ENCODE data around the gene ZFHX3.

The ZFHX3 gene

DNA sequence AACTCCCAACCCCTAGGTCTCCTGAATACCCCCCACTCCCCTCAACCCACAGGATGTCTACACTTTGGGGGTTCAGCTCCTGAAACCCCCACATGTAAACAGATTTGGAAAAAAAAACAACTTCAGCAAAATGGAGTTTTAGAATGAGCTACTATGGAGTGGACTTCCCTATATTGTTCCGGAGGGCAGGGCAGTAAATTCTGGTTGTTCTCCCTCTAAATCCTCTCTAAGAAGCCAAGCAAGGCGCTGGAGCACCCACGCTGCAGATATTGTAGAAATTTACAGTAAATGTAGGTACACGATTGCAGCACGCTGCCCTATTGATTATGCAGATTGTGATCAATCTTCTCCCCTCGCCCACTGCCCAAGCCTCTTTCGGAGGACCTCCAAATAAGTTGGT is 8.5 kb upstream of the ZFHX3 start:
- no peak for DNase-seq

DNA sequence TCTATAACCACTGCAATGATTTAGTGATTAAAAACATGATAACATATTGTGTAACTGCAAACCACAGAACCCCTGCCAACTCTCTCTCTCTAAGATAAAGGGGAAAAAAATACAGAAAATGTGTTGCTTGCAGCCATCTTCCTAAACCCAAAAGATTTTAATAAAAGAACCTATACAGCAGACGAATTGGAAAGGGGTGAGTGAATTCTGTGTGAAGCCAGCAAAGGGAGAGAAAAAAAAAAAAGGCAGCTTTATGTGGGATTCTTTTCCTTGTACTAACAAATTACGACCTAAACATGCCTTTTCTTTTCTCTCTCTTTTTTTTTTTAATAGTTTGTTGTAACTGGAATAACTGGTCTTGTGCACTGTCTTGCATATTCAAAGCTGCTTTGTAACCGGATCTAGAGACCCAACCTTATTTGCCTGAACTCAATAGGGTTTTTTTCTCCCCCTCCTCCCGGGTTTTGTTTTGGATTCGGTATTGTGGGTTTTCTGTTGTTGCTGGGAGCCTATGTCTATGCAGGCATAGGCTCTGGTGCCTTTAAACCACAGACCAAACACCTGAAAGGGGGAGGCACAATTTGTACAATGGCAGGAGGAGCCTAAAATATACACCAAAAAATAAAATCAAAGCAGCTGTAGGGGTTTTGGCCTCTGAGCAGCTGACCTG is 7.0 kb upstream of the ZFHX3 start:
- DNase-seq: no peak

DNA sequence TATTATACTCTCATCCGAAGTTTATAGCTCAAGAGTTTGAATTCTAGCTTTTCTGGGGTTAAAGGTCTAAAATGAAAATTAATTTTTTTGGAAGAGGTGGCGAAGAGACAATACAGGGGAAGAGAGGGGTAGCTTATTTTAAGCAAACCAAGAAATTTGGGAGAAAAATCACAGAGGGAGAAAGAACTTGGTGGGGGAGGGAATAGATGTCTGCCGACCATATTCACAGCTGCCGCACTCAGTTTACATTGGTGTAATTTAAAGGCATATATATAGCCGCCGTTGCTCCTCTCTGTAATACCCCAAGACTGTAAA is 6.5 kb upstream of the ZFHX3 start:
- DNase-seq: no peak

DNA sequence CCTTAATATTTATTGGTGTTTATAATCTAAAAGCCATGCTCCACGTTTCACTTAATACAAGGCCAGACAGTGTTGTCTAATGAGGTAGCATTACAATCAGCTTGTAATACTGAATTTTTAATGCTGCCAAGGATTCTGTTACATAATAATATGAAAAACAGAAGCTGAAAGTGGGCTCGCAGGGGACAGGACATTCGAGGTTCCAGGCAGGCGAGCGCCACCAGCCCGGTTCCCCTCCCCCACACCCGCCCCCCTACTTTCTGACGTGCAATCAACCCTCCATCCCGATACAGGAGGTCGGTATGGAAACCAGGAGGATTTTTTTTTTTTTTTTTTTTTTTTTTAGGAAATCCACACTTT is 6.2 kb upstream of the ZFHX3 start:
- DNase-seq: no peak

DNA sequence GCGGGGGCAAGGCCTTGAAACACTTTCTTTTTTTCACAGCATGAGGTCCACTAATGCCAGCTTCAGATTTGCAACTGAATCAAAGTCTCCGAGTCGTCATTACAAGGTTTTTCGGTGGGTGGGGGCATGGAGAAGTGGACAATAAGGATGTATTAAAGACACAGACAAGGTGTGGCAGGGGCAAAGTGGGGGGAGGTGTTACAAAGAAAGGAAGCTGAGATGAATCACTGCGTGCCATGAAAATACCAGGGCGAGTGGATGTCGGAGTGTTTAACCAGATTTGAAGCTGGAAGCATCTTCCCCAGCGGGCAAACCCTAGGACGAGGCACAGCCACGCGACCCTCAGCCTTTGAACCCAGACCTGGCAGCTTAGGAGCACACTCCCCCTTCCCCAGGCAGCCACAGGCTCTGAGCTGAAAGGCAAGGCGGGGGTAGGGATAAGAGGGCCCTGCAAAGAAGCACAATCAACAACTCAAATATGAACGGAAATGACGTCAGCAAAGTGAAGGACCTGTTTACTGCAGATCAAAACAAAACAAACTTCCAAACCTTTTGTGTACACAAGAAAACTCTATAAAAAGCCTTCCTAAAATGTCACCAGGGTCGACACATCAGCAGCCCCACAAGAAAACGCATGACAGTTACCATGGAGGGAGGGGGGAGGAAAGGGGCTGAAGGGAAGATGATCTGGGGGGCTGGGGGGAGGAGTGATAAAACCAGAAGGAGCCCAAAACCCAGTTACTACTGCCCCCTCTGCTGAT is 5.6 kb upstream of the ZFHX3 start:
- DNase-seq: no peak

DNA sequence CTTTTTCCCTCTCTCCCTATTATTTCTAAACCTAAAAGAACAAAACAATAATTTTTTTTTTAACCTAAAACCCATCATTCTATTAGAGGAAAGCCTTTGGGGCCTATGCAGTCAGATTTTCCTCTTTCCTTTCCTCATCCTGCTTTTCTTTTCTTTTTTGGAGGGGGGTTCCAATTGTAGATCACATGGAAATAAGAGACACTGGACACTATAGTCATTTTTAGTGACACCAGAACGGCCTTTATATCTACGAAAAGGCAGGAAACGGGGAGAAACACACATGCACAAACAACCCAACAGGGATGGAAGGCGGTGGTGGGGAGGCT is 5.1 kb upstream of the ZFHX3 start:
- no peak for DNase-seq

DNA sequence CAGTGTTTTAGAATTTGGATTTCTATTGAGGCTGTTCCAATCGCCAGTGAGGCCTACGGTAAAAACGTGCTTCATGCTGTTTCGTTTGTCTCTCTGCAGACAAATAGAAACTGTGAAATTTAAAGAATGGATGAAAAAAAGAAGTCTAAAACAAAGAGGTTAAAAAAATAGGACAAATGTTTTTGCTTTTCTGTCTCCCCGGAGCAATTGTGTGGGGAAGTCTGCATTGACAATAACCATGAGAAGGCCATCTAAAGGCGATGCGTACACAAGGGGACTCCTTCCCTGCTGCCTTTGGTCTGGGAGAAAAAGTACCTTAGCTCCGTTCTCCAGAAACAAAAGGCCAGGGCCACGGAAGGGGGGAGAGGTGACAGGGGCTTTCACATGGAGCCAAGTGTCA is 4.6 kb upstream of the ZFHX3 start:
- DNase-seq: no peak

- no peak for DNase-seq
These were observed 4.0 kb upstream of the ZFHX3 start for GRCh38 chr16:73051961-73052360.

- DNase-seq: no peak
These were observed 3.3 kb upstream of the ZFHX3 start for GRCh38 chr16:73051226-73051625.

GRCh38 chr16:73050201-73051099 is 2.5 kb upstream of the ZFHX3 start:
- no peak for DNase-seq

DNA sequence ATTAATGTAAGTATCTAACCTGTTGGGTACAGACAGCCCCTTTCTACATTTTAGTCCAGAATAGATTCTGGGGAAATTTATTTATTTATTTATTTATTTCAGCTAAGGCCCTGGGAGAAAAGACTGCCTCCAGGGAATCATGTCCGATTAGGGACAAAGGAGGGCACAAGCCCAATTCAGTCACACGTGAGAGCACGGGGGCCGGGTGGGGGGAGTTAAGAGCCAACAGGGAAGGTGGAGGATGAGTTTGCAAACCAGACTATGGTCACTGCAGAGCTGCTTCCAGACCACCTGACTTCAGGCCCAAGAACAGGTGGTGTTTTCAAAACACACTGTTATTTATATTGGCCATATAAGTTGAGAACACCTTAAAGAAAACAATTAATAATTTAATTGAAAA is 1.6 kb upstream of the ZFHX3 start:
- no peak for DNase-seq

- DNase-seq: no peak
These were observed 1.2 kb upstream of the ZFHX3 start for GRCh38 chr16:73049091-73049490.

DNA sequence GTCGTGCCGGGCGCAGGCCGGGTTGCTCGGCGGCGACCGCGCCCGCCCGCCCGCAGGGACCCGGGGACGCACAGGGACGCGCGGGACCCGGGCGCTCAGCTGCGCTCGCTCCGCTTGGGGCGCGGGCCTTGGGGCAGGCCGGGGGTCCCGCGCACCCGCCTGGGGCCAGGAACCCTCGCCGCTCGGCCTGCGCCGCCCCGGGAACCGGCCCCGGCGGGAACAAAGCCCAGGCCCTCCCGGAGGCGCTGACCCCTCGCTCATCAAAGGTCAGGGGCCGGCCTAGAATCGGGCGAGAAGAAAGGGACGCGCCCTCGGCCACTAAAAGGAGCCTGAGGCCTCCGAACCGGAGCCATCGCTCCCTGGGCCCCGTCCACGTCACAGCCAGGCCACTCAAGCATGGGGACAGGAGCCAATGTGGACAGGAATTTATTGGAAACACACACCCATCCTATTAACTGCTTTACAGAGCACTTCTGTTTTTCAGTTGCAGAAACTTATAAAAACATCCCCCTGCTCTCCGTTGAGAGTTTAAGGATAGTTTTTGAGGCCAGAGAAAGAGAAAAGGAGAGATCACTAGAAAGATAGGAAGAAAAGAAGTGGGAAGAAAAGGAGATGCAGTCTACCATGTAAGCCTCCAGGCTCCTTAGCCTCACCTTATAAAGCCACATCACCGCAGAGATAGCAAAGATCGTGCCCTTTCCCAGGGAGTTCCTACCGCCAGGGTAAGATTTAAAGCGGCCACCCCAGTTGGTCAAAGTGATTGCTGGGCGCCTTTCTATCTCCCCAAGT is 558 bp upstream of the ZFHX3 start:
- no peak for DNase-seq

DNA sequence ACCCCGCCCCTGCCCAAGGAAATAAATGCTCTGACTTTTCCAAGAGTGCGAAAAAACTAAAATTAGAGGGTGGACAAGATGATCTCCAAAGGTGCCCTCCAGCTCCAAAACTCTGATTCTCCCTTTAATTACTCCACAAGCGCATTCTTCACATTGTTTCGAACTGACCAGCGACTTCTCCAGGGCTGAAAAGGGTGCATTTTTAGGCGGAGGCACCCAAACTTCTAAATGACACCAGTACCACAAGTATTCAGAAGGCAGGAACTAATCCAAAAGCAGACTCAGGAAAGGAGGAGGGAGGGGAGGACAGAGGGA is 750 bp downstream of the ZFHX3 start:
- no peak for DNase-seq

DNA sequence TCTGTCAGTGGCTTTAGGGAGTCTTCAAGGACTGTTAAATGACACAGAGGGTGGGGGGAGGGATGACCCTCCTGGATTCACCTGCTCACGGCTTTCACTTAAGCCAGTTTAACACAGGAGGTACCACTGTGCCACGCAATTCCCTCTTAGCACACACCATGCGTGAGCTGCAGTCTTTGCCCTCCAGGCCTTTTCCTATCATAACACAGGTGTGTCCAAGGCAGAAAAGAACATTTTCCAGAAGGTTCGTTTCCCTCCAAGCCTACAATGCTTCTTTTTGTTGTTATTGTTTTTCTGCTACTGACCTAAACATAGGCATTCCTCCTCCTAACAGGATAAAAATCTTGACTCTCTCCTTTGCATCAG is 1.1 kb downstream of the ZFHX3 start:
- no peak for DNase-seq

DNA sequence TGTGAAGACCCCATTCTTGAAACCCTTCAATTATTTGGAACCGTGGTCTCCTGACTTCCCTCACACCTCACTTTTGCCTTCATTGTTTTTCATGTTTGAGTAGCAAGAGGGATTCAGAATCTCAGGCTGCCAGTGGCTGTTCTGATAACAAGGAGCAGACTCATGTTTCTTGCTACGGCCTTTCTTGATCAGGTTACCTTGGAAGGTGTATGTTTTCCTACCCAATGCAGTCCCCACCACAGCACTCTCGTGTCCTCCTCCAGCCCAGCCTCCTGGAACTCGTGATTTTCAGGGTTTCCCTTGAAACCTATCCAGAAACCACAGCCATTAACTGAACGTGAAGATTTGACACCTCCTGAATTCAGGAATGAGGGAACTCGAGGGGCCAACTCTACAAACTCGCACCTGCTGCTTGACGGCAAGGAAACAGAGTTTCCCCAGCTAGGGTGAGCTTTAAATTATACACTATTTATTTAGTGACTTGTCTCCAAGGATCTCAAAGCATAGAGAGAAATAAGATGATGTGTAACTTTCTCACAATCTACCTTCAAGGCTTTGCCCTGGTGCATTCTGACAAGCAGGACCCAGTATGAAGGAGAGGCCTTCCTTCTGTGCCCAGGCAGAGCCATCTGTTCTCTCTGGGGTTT is 1.6 kb downstream of the ZFHX3 start:
- DNase-seq: no peak

GRCh38 chr16:73043828-73044467 is 4.0 kb downstream of the ZFHX3 start:
- DNase-seq: no peak

DNA sequence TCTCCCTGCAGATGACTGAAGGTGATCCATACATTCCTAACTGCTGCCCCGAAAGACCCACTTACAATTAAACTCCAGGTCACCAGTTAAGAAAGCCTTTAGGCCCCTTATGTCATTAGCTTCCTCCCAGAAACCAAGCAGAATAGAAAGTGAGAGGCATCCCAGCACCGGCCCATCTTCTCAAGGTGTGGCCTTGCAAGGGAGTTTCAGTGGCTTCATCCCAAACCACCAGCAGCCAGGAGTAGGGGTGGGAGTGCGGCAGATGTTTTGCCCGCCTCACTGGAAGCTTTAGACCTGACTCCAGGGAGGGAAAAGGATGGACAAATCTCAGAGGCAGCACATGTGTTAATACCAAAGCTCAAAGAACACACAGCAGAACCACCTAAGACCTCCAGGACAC is 5.1 kb downstream of the ZFHX3 start:
- DNase-seq: no peak

GRCh38 chr16:73041676-73042075 is 6.3 kb downstream of the ZFHX3 start:
- DNase-seq: no peak

DNA sequence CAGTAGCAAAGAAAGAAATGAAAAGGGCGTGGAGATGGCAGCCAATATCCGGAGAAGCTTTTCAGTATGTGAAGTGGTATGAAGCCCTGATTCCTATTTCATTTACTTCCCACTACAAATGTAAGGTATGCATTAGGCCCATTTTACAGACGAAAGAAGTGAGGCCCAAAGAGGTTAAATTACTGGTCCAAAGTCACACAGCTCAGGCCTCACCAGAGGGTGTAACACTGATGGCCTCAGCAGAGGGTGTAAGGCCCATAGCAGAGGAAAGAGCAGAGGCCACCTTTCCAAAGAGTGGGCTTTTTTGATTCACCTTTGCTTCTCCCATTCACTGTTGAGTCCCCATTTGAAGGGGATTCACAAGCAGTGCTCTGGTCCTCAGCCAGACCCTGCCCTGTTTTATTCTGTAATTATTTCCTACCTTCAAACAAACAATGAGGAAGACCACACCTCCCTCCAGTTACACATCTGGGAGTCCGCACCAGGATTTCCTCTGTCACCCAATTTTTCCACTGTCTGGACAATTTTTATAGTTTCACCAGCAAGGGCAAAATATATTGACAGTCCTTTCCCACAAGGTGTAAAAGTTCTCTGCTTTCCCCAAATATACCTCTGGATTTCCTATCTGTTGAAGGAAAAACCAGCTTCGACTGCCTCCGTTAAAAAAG is 7.1 kb downstream of the ZFHX3 start:
- no peak for DNase-seq

GRCh38 chr16:73040136-73040535 is 7.8 kb downstream of the ZFHX3 start:
- no peak for DNase-seq
